ENCODE measurements around the gene INTS15. TPM values are rescaled to one million over a fixed set of nuclear protein-coding genes. Genes with fewer than 3 reads are reported as not detected.

The INTS15 gene
- total RNA-seq, 1 experiment from 2014 or later = 16.2 TPM

Other genes with a start within 250 kb of the INTS15 start
- gene FAM220A, start 241.1 kb upstream of the INTS15 start, total RNA-seq (2014; rRNA removed; shearing (Covaris generic); ENCODE audit: low replicate concordance) = 19.8 and 44.1 TPM in 2 replicates
- 20.8 and 31.9 TPM in 2 replicates for gene RAC1, start 215.5 kb upstream of the INTS15 start, total RNA-seq (2014; rRNA removed; shearing (Covaris generic); ENCODE audit: low replicate concordance)
- gene DAGLB, start 142.1 kb upstream of the INTS15 start, total RNA-seq (2014; rRNA removed; shearing (Covaris generic); ENCODE audit: low replicate concordance) = 15.6 and 59.1 TPM in 2 replicates
- gene KDELR2, start 105.9 kb upstream of the INTS15 start, total RNA-seq (2014; rRNA removed; shearing (Covaris generic); ENCODE audit: low replicate concordance) = 200 and 249 TPM in 2 replicates
- not detected in 2 replicates for gene GRID2IP, start 38.6 kb upstream of the INTS15 start, total RNA-seq (2014; rRNA removed; shearing (Covaris generic); ENCODE audit: low replicate concordance)
- gene ZDHHC4, start 12.6 kb upstream of the INTS15 start, total RNA-seq (2014; rRNA removed; shearing (Covaris generic); ENCODE audit: low replicate concordance) = 34.8 and 39.2 TPM in 2 replicates
- gene ZNF853, start 25.6 kb downstream of the INTS15 start, total RNA-seq (2014; rRNA removed; shearing (Covaris generic); ENCODE audit: low replicate concordance) = 23.6 and 27.1 TPM in 2 replicates
- gene ZNF316, start 47.3 kb downstream of the INTS15 start, total RNA-seq (2014; rRNA removed; shearing (Covaris generic); ENCODE audit: low replicate concordance) = 7.6 and 17.1 TPM in 2 replicates
- 7.1 and 8.0 TPM in 2 replicates for gene ZNF12, start 116.9 kb downstream of the INTS15 start, total RNA-seq (2014; rRNA removed; shearing (Covaris generic); ENCODE audit: low replicate concordance)
- 0.20 TPM in 1 of 2 replicates, not detected in the other for gene RSPH10B2, start 164.1 kb downstream of the INTS15 start, total RNA-seq (2014; rRNA removed; shearing (Covaris generic); ENCODE audit: low replicate concordance)
- 5.8 and 15.5 TPM in 2 replicates for gene CCZ1B, start 236.3 kb downstream of the INTS15 start, total RNA-seq (2014; rRNA removed; shearing (Covaris generic); ENCODE audit: low replicate concordance)